Activated CD8-positive, alpha-beta memory T cell treated with anti-CD3 and anti-CD28 coated beads, Interleukin-2, amount 50 U/mL, for 4 hours (primary cell): Measurements from ENCODE around the gene GJB6.

Experiments
- DNase-seq: peaks from one replicate; pipeline ENCODE4 v3.0.0-alpha.2; 2020

The GJB6 gene

DNA sequence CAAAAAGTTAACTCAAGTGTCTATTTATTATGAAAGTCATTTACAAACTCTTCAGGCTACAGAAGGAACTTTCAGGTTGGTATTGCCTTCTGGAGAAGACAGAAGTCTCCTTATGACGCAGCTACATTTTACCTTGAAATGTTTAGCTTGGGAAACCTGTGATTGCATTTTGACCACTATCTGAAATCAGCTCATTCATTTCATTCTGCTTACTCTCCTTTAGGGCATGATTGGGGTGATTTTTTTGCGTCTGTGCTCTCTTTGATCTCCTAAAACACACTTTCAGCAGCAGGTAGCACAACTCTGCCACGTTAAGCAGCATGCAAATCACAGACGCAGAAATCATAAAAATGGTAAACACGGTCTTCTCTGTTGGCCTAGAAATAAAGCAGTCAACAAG is 9.6 kb downstream of the GJB6 start:
- no peak for DNase-seq

- no peak for DNase-seq
Observed at GRCh38 chr13:20221772-20222171, 10.3 kb downstream of the GJB6 start.

DNA sequence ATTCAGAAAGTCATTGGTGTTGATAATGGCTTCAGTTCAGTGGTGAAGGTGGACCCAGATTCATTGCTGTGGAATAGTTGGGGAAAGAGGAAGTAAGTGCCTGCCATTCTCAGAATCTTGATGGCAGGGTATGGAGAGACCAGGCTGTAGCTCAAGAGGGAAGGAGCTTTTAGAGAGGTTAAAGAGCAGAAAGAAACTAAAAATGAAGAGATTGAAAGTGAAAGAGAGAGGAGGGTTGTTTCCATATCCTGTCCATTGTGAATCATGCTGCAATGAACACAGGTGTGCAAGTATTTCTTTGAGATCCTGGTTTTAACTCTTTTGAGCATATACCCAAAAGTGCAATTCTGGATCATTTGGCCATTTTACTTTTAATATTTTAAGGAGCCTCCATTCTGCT is 12.5 kb downstream of the GJB6 start:
- DNase-seq = no peak

- no peak for DNase-seq
Observed at GRCh38 chr13:20217168-20217567, 15.0 kb downstream of the GJB6 start.

DNA sequence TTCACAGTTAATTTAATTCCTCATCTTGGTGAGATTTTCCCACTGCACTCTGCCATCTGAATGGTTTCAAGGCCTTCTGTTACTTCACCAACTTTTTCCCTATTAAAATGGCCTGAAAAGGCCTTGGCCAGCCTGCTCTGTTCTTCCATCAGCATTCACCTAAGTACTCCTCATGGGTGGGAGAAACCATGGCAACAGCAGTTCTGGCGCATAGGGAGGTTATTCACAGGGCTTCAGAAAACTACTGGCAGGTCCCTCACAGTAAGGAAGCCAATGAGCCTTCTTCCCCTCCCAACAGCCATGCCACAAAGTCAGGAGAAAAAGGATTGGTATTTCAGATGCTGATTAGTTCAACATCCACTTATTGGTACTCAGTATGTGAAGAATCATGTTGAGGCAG is 22.2 kb downstream of the GJB6 start:
- no peak for DNase-seq

DNA sequence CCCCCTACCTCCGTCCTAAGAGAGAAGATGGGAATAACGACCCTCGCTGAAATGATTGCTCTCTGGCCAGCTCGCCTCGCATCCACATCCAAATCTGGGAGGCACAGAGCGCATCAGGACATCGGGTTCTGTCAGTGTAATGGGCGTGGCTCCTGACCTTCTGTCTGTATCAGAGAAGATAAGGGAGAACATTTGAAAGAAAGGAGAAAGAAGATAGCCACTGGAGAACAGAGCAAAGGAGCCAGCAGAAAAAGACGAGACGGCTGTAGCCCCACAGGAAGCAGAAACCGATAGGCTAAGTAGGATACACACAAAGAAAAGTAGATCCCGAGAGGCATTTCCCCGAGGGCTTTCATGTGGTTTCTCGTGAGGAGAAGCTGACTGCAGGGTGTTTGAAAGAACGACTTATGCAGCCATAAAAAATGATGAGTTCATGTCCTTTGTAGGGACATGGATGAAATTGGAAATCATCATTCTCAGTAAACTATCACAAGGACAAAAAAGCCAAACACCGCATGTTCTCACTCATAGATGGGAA is 25.4 kb downstream of the GJB6 start:
- DNase-seq = no peak

GRCh38 chr13:20206065-20206697 is 25.9 kb downstream of the GJB6 start:
- DNase-seq = no peak

- DNase-seq = no peak
Observed at GRCh38 chr13:20198781-20199180, 33.3 kb downstream of the GJB6 start.

DNA sequence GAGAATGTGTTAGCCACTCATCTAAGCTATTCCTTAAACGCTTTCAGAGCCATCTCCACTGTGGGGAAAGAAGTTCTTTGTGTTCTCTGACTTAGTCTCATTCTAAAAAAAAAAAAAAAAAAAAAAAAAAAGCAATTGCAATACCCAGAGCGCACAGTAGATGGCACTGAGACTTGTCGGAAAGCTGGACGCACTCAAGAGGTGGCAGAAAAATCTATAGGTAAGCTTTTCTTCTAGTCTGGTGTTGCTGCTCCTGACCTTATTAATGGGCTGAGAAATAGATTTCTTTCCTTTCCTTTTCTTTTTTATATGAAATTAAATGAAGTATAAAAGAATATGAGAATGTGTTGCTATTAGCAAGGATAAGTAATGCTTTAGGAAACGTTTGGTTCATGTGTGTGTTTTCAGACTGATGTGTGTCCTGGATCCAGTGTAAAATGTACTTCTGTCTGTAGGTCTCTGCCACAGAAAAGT is 34.7 kb downstream of the GJB6 start:
- no peak for DNase-seq

DNA sequence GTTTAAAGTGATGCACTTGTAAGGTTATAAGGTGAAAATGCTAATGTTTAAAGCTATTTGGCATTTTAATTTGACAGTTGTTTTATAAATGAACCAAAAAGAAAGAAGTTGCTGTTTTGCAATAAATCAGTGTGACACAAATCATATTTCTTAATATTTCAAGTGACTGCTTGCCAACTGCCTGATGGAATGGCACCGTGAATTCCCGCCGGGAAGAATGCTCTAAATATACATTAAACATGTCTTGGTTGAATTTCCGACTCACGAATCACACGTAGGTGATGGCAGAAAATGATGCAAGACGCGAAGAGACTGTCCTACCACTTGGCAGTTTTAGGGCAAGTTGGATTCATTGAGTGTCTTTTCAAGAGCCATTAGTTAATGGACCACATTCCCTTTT is 36.3 kb downstream of the GJB6 start:
- DNase-seq = no peak

- DNase-seq = no peak
Observed at GRCh38 chr13:20193907-20194631, 38.0 kb downstream of the GJB6 start.

DNA sequence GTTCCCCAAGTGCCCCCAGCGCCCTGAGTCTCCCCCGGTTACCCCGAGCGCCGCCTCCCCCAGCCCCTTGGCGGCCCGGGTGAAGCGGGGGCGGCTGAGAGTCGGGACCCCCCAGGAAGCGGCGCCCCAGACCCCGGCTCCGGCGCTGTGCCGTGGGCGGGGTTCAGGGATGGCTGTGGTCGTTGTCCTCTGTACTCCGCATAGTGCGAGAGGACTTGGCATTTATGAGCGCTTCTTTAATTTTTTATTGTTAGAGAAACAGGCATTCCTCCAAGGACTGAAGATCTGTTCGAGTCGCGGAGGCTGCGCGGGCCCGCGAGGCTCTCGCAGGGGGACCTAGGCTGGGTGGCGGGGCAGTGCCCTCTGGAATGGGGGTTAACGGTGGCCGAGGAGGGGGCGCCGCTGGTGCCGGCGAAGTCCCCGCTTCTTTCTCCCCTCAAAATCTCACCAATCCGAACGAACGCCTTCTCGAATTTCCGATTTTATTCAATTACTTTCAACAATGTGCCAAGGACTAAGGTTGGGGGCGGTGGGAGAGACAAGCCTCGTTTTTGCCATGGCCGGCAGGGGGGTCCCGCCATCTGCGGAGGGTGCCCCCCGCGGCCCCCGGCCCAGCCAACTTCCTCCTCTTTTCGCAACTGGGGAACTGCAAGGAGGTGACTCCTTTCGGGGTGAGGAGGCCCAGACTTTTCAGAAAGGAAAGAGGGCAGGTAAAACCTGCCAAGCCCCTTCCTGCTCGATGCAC is 38.8 kb downstream of the GJB6 start:
- DNase-seq = no peak

DNA sequence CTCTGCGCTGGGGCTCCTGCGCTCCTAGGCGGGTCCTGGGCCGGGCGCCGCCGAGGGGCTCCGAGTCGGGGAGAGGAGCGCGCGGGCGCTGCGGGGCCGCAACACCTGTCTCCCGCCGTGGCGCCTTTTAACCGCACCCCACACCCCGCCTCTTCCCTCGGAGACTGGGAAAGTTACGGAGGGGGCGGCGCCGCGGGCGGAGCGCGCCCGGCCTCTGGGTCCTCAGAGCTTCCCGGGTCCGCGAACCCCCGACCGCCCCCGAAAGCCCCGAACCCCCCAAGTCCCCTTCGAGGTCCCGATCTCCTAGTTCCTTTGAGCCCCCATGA is 39.3 kb downstream of the GJB6 start, which contains the start of gene GJB2:
Gene GJB2 (minus strand): TSS at position 103 of the 326 bp plus-strand sequence. CDS start 3,357 bp downstream, outside the sequence.
- no peak for DNase-seq

- no peak for DNase-seq
Observed at GRCh38 chr13:20192158-20192835, 39.8 kb downstream of the GJB6 start.

DNA sequence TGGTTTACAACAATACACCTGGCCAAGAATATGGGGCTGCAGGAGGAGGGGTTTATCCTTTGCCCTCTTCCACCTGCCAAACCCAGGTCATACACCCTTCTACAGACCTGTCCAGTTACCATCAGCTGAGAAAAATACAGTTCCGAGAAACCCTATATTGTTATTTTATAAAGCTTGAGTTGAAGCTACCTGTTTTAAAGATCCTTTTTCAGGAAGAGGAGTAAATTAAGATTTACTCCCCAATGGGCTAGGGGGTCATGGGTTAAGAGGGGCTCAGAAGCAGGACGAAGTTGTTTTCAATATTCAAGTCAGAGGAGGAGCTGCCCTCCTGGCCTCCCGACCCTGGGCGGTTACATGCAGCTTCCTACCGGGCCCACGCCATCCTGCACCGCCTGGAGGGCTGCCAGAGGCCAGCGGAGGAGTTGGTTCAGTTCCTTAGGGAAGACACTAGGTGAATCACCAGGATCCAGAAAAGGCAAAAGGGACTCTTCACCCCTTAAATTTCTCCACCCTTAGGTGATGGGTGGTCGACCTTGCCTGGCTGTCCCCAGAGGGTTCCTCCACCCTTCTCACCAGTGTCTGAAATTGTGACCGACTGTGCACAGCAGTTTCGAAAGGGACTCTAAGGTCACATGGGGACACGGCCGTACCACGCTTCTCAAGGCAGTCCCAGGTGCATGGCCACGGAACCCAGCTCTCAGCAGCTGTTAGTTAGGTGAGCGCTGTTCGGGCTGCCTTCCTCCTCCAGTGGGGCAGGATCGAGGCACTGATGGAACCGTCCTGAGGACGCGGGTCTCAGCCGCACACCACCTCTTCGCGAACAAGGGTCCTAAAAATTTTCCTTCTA is 40.6 kb downstream of the GJB6 start:
- no peak for DNase-seq

DNA sequence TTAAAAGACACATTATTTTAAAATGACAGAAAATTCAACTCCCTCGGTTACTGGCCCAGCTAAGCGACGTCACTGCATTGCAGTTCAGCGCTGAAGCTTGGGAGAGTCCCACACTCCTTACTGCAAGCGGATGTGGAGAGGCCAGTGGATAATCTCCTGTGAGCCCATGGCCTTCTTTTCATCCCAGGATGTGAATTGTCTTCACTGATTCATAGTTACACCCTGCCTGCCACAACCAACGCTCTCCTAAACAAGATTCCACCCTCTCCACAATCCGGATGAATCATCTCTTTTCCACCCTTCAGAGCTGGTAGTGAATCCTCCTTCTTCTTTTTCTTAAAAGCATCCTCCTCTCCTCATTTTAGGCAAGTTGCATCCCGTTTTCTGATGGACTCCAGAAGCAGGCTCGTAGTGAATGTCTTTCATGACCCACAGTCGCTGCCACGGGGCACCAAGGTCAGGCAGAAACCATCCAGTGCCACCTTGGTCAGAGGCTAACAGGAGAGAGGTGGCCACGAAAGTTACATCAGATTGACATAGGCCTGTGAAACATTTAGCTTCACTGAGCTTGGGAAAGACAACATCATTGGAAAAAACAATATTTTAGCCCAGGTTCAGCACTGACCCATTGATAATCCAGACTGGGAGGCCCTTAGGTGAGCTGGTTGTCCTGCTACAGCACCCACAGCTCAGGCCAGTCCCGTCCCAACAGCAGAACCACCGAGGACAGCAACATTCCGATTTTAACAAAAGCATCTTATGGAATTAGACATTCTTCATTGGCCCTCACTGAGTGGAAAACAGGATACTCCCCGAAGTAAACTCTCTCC is 41.4 kb downstream of the GJB6 start:
- no peak for DNase-seq

- DNase-seq = no peak
Observed at GRCh38 chr13:20190076-20190475, 42.0 kb downstream of the GJB6 start.

- no peak for DNase-seq
Observed at GRCh38 chr13:20188667-20189553, 43.2 kb downstream of the GJB6 start.

DNA sequence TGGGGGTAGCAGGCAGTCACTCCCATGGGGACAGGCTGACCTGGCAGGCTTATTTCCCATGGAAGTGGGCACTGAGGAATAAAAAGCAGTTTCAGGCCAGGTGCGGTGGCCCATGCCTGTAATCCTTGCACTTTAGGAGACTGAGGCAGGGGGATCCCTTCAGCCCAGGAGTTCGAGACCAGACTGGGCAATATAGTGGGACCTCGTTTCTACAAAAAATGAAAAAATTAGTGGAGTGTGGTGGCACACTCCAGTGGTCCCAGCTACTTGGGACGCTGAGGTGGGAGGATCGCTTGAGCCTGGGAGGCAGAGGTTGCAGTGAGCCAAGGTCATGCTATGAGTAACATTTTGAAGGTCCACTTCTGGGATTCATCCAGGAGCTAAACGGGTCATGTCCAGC is 45.3 kb downstream of the GJB6 start:
- no peak for DNase-seq
